ENCODE measurements around the gene RBM48.
"Not testable (repeated sequence)": the region's sequence is repeated elsewhere in the genome, so short reads cannot be mapped to it uniquely, and the experiment has no call there.

RBM48 gene

GRCh38 chr7:92527300-92528187 lies 1.1 kb upstream of the RBM48 start:
- peak overlapping the region; percentile 66 for H3K27ac ChIP-seq (replicated peaks)
- peak; percentile 11 to 58 for DNase-seq (ENCODE audit: low read depth in 1 of 2, low spot score in 1 of 2)
- no peaks in the 10 kb centered on the region for H3K27me3 ChIP-seq (ENCODE audit: insufficient read depth, poor library complexity, severe bottlenecking)
- H3K4me3 ChIP-seq (replicated peaks; ENCODE audit: insufficient read depth, low read length): peak overlapping the region; percentile 100
- TF ChIP-seq GABPA (IDR thresholded peaks at IDR 0.05; ENCODE audit: low read depth) (no peak; the same call in 1 of the 2 replicates), CTCF (IDR thresholded peaks at IDR 0.05; ENCODE audit: insufficient read depth, low read length) (no peak), POLR2AphosphoS5 (IDR thresholded peaks at IDR 0.05; ENCODE audit: low read depth) (no peak), SPI1 (IDR thresholded peaks at IDR 0.05; ENCODE audit: borderline replicate concordance, low read depth) (no peak)

DNA sequence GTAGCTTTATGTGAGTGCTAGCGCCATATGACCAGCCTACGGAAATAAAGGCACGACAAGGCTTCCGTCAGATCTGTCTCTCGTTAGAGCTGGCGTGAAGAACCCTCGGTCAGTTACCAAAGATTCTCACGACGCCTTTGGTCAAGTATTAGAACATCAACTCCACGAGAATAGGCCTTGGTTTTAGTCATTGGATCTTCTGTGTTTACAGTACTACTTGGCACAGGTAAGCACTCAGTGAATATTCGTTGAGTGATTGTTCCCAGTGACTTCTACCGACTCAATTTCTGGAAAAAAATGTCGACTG lies 316 bp downstream of the RBM48 start:
- H3K4me3 ChIP-seq (replicated peaks; ENCODE audit: insufficient read depth, low read length): peak overlapping the region; percentile 100
- no peak for DNase-seq (ENCODE audit: low read depth in 1 of 2, low spot score in 1 of 2)
- peak overlapping the region; percentile 82 for H3K27ac ChIP-seq (replicated peaks)
- H3K27me3 ChIP-seq (ENCODE audit: insufficient read depth, poor library complexity, severe bottlenecking): no peaks in the 10 kb centered on the region
- no peak for TF ChIP-seq CTCF (IDR thresholded peaks at IDR 0.05; ENCODE audit: insufficient read depth, low read length)
- TF ChIP-seq, protein P1, sequence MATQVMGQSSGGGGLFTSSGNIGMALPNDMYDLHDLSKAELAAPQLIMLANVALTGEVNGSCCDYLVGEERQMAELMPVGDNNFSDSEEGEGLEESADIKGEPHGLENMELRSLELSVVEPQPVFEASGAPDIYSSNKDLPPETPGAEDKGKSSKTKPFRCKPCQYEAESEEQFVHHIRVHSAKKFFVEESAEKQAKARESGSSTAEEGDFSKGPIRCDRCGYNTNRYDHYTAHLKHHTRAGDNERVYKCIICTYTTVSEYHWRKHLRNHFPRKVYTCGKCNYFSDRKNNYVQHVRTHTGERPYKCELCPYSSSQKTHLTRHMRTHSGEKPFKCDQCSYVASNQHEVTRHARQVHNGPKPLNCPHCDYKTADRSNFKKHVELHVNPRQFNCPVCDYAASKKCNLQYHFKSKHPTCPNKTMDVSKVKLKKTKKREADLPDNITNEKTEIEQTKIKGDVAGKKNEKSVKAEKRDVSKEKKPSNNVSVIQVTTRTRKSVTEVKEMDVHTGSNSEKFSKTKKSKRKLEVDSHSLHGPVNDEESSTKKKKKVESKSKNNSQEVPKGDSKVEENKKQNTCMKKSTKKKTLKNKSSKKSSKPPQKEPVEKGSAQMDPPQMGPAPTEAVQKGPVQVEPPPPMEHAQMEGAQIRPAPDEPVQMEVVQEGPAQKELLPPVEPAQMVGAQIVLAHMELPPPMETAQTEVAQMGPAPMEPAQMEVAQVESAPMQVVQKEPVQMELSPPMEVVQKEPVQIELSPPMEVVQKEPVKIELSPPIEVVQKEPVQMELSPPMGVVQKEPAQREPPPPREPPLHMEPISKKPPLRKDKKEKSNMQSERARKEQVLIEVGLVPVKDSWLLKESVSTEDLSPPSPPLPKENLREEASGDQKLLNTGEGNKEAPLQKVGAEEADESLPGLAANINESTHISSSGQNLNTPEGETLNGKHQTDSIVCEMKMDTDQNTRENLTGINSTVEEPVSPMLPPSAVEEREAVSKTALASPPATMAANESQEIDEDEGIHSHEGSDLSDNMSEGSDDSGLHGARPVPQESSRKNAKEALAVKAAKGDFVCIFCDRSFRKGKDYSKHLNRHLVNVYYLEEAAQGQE (IDR thresholded peaks at IDR 0.05; ENCODE audit: insufficient replicate concordance, low read depth): no peak
- no peak; the same call in 1 of the 2 replicates for TF ChIP-seq GABPA (IDR thresholded peaks at IDR 0.05; ENCODE audit: low read depth)
- no peak for TF ChIP-seq SPI1 (IDR thresholded peaks at IDR 0.05; ENCODE audit: borderline replicate concordance, low read depth)
- TF ChIP-seq POLR2AphosphoS5 (IDR thresholded peaks at IDR 0.05; ENCODE audit: low read depth): no peak

DNA sequence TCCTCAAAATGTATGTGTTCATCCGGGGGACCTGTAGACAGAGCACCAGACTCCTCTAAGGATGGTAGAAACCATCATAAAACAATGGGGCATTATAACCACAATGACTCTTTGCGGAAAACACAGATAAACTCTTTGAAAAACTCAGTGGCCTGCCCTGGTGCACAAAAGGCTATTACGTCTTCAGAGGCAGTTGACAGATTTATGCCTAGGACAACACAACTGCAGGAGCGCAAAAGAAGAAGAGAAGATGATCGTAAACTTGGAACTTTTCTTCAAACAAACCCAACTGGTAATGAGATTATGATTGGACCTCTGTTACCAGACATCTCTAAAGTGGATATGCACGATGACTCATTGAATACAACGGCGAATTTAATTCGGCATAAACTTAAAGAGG lies 6.0 kb downstream of the RBM48 start:
- Histone ChIP-seq H3K27ac (replicated peaks) (no peak overlapping the region), H3K27me3 (ENCODE audit: insufficient read depth, poor library complexity, severe bottlenecking) (no peaks in the 10 kb centered on the region), H3K4me3 (replicated peaks; ENCODE audit: insufficient read depth, low read length) (no peak overlapping the region)
- no peak for DNase-seq (ENCODE audit: low read depth in 1 of 2, low spot score in 1 of 2)
- TF ChIP-seq SPI1 (IDR thresholded peaks at IDR 0.05; ENCODE audit: borderline replicate concordance, low read depth) (no peak), CTCF (IDR thresholded peaks at IDR 0.05; ENCODE audit: insufficient read depth, low read length) (no peak), POLR2AphosphoS5 (IDR thresholded peaks at IDR 0.05; ENCODE audit: low read depth) (no peak), GABPA (IDR thresholded peaks at IDR 0.05; ENCODE audit: low read depth) (no peak)
- TF ChIP-seq, protein P1 (IDR thresholded peaks at IDR 0.05; ENCODE audit: insufficient replicate concordance, low read depth): no peak

DNA sequence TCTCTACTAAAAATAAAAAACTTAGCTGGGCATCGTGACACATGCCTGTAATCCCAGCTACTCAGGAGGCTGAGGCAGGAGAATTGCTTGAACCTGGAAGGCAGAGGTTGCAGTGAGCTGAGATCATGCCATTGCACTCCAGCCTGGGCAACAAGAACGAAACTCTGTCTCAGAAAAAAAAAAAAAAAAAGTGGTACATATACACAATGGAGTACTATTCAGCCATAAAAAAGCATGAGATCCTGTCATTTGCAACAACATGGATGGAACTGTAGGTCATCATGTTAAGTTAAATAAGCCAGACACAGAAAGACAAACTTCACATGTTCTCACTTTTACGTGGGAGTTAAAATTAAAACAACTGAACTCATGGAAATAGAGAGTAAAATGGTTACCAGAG lies 14.9 kb downstream of the RBM48 start:
- not testable (repeated sequence) for H3K27me3 ChIP-seq (ENCODE audit: insufficient read depth, poor library complexity, severe bottlenecking); DNase-seq (ENCODE audit: low read depth in 1 of 2, low spot score in 1 of 2); H3K4me3 ChIP-seq (replicated peaks; ENCODE audit: insufficient read depth, low read length); H3K27ac ChIP-seq (replicated peaks)

- DNase-seq (ENCODE audit: low read depth in 1 of 2, low spot score in 1 of 2); H3K27me3 ChIP-seq (ENCODE audit: insufficient read depth, poor library complexity, severe bottlenecking); H3K27ac ChIP-seq (replicated peaks); H3K4me3 ChIP-seq (replicated peaks; ENCODE audit: insufficient read depth, low read length): not testable (repeated sequence)
These were observed 16.5 kb downstream of the RBM48 start for GRCh38 chr7:92545116-92545515.

All from HL-60 (cell line).